Stimulated activated CD8-positive, alpha-beta memory T cell treated with anti-CD3 and anti-CD28 coated beads, Interleukin-4, amount 100 ng/mL, for 48 hours (primary cell): Measurements from ENCODE around the gene ITGAV.

Experiments used
- DNase-seq: peaks from one replicate; pipeline ENCODE4 v3.0.0-alpha.2; 2020

ITGAV gene

DNA sequence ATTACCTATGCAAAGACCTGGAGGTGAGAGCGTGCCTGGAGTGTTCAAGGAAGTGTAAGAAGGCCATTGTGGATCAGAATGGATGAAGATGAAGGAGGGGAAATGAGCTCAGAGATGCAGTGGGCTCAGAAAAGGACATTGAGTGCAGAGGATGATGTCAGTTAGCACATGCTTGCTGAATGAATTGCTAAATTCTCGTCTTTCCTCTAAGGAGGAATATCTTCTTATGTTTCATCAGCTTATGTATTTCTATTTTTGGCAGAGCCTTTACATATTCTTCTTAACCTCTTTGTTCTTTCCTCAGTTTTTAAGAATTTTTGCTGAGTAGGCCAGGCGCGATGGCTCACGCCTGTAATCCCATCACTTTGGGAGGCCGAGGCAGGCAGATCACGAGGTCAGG is 134.9 kb downstream of the ITGAV start:
- no peak for DNase-seq

DNA sequence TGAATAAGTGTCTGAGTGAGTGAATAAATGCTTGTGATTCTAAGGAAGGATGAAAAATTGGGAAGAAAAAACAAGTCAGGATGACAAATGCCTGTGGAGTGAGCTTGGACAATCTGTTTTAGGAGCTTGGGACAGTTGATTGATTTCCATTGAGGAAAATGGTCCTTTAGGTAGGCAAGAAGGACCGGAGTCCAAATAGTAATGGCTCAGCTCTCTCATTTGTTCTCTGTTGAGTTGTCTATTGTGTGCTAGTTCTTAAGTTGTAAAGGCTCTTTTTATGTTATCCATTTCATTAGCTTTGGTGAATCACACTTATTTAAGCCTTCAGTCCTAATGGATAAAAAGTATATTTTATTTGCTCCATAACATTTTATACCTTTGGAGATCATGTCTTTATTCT is 135.9 kb downstream of the ITGAV start:
- no peak for DNase-seq

DNA sequence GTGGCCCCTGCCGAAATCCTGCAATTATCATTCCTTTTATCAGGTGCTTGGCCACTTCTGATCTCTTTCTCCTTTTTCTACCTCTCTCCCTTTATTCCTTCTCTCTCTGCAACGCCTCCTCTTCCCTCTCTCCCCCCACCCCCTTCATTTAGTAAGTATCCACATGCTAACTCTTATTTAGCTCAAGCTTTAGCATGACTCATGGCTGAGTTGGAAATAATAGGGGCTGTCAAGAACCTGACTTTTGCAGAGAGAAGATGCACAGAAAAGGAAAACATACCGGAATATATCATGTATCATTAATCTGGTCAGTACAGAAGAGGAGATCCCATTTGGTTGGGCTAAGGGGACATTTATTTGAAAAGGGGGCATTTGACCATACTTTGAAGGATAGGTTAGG is 137.1 kb downstream of the ITGAV start:
- no peak for DNase-seq

DNA sequence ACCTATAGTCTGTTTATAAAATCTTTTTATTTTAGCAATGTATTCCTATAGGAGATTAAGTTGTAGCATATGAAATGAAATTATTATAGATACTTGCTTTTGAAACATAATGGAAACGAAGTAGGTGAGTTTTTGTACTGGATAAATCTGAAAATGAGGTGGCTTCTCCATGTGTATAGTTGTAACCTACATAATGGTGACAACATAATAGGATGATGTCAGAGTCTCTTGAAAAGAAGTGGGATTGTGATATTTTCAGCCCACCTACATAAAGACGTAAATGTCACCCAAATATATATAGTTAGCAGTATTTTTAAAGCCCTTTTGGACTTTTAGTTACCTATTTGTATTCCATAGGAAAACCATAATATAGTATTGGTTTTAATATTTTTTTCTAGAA is 138.8 kb downstream of the ITGAV start:
- no peak for DNase-seq
